GM21619 (cell line): ENCODE data around the gene ANKRD35.

ENCODE experiments used
- ATAC-seq: cut with Tn5 transposase; IDR thresholded peaks from one replicate; pipeline ENCODE4 v1.9.1; 2021; ENCODE audit not compliant: unreplicated experiment

Gene ANKRD35

GRCh38 chr1:145893306-145894055, 7.8 kb upstream of the ANKRD35 start:
- ATAC-seq: no peak

- ATAC-seq: no peak
Measured at GRCh38 chr1:145892486-145893087, 6.9 kb upstream of the ANKRD35 start.

- no peak for ATAC-seq
Measured at GRCh38 chr1:145891587-145892485, 6.2 kb upstream of the ANKRD35 start.

- no peak for ATAC-seq
Measured at GRCh38 chr1:145891143-145891542, 5.5 kb upstream of the ANKRD35 start.

GRCh38 chr1:145889722-145890121, 4.1 kb upstream of the ANKRD35 start:
- no peak for ATAC-seq

- ATAC-seq: no peak
Measured at GRCh38 chr1:145887631-145888030, 2.0 kb upstream of the ANKRD35 start.

GRCh38 chr1:145886816-145887215, 1.1 kb upstream of the ANKRD35 start:
- no peak for ATAC-seq

- ATAC-seq: no peak
Measured at GRCh38 chr1:145886390-145886789, 724 bp upstream of the ANKRD35 start.

GRCh38 chr1:145884675-145885074, 991 bp downstream of the ANKRD35 start:
- no peak for ATAC-seq

GRCh38 chr1:145879775-145880174, 5.9 kb downstream of the ANKRD35 start:
- no peak for ATAC-seq

GRCh38 chr1:145878724-145879123, 6.9 kb downstream of the ANKRD35 start:
- ATAC-seq: no peak

GRCh38 chr1:145877923-145878486, 7.7 kb downstream of the ANKRD35 start:
- ATAC-seq: no peak

- ATAC-seq: no peak
Measured at GRCh38 chr1:145874646-145875045, 11.0 kb downstream of the ANKRD35 start.

GRCh38 chr1:145871994-145872924, 13.4 kb downstream of the ANKRD35 start:
- ATAC-seq: no peak

- ATAC-seq: no peak
Measured at GRCh38 chr1:145868232-145868631, 17.4 kb downstream of the ANKRD35 start.

- ATAC-seq: no peak
Measured at GRCh38 chr1:145863282-145864018, 22.2 kb downstream of the ANKRD35 start.

GRCh38 chr1:145859491-145860023, 26.1 kb downstream of the ANKRD35 start:
- peak; percentile 75 for ATAC-seq

- peak; percentile 84 for ATAC-seq
Measured at GRCh38 chr1:145858901-145859490, 26.7 kb downstream of the ANKRD35 start, which contains the start of gene PIAS3. Gene PIAS3 (minus strand): TSS chr1:145859081. CDS start chr1:145858990, 91 bp downstream.
